Measurements from ENCODE around the gene ARHGAP20.

DNA sequence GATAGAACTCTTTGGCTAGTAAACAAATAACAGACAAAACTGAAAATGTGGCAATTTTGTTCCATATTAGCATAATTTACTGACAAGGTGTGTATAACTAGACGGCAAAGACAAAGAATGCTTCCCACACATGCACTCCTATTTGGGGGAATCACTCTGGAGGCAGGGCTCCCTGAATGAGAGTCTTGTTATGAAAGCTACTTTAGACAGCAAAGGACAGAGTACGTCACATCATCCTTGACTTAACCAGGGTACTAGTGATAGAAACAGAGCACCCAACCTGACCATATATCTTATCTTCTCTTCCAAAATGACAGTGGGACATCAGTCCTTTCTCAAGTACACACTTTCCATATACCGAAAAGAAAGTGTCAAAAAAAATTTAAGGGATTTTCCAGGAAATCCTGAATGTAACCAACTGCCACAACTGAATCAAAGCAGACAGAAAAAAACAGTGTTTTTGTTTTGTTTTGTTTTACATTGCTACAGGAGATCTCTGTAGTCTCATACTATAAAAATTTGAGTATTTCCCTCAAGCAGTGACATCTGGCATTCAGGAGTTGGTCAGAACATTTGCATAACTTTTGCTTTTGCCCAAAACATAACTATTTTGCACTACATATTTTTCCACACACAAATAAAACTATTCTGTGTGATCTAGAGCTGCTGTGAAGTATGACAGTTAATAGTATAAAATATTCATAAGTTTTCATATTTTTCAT, 98.9 kb downstream of the ARHGAP20 start:
- TF ChIP-seq EZH2phosphoT487 (IDR thresholded peaks at IDR 0.05; ENCODE audit: low read depth), result no peak
- TF ChIP-seq, protein P1, sequence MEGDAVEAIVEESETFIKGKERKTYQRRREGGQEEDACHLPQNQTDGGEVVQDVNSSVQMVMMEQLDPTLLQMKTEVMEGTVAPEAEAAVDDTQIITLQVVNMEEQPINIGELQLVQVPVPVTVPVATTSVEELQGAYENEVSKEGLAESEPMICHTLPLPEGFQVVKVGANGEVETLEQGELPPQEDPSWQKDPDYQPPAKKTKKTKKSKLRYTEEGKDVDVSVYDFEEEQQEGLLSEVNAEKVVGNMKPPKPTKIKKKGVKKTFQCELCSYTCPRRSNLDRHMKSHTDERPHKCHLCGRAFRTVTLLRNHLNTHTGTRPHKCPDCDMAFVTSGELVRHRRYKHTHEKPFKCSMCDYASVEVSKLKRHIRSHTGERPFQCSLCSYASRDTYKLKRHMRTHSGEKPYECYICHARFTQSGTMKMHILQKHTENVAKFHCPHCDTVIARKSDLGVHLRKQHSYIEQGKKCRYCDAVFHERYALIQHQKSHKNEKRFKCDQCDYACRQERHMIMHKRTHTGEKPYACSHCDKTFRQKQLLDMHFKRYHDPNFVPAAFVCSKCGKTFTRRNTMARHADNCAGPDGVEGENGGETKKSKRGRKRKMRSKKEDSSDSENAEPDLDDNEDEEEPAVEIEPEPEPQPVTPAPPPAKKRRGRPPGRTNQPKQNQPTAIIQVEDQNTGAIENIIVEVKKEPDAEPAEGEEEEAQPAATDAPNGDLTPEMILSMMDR (IDR thresholded peaks at IDR 0.05; ENCODE audit: low read depth, low read length), result no peak
